Muscle of arm (tissue), 12 donors: ENCODE results near the gene BCL6. TPM values are rescaled to one million over a fixed set of nuclear protein-coding genes. Genes with fewer than 3 reads are reported as not detected.

Experiments used
- DNase-seq: peaks from one replicate; pipeline ENCODE4 v3.0.0-alpha.2; 2013
- polyA plus RNA-seq, 12 donors: library from polyadenylated mRNA; unstranded; fragments of 120-200 nt; gene quantifications; one replicate each; pipeline ENCODE4 v1.2.1, GENCODE V29; 2013; ENCODE audit not compliant: insufficient read length in 12 of 12

Gene BCL6
- polyA plus RNA-seq, 12 donors, result 18.4 to 39.7 (median 26.0) TPM; not detected in 1

GRCh38 chr3:187763850-187764648, 18.8 kb upstream of the BCL6 start:
- no peak for DNase-seq

- DNase-seq, result no peak
Observed at GRCh38 chr3:187762792-187763191, 17.5 kb upstream of the BCL6 start.

- DNase-seq, result no peak
Observed at GRCh38 chr3:187759601-187760000, 14.3 kb upstream of the BCL6 start.

- DNase-seq, result no peak
Observed at GRCh38 chr3:187758318-187758955, 13.2 kb upstream of the BCL6 start.

GRCh38 chr3:187753516-187753915, 8.2 kb upstream of the BCL6 start:
- DNase-seq, result no peak

GRCh38 chr3:187750513-187751123, 5.3 kb upstream of the BCL6 start:
- DNase-seq, result no peak

- DNase-seq, result no peak
Observed at GRCh38 chr3:187750006-187750512, 4.8 kb upstream of the BCL6 start.

- peak; percentile 89 for DNase-seq
Observed at GRCh38 chr3:187748050-187748481, 2.8 kb upstream of the BCL6 start.

- no peak for DNase-seq
Observed at GRCh38 chr3:187747506-187747905, 2.2 kb upstream of the BCL6 start.

- DNase-seq, result no peak
Observed at GRCh38 chr3:187746442-187747281, 1.4 kb upstream of the BCL6 start.

GRCh38 chr3:187746059-187746441, 782 bp upstream of the BCL6 start:
- no peak for DNase-seq

- peak; percentile 85 for DNase-seq
Observed at GRCh38 chr3:187744169-187745151, 808 bp downstream of the BCL6 start.

GRCh38 chr3:187743195-187744141, 1.8 kb downstream of the BCL6 start:
- peak; percentile 52 for DNase-seq

- DNase-seq, result no peak
Observed at GRCh38 chr3:187742351-187743171, 2.7 kb downstream of the BCL6 start.

- DNase-seq, result peak; percentile 80
Observed at GRCh38 chr3:187741403-187742350, 3.6 kb downstream of the BCL6 start.

- peak; percentile 81 for DNase-seq
Observed at GRCh38 chr3:187740421-187741399, 4.6 kb downstream of the BCL6 start.
